HuH-7 (cell line): ENCODE results near the gene EEFSEC.

Source experiments
- DNase-seq: peaks from one replicate; pipeline ENCODE4 v3.0.0; 2011; ENCODE audit warnings: low spot score

Gene EEFSEC

DNA sequence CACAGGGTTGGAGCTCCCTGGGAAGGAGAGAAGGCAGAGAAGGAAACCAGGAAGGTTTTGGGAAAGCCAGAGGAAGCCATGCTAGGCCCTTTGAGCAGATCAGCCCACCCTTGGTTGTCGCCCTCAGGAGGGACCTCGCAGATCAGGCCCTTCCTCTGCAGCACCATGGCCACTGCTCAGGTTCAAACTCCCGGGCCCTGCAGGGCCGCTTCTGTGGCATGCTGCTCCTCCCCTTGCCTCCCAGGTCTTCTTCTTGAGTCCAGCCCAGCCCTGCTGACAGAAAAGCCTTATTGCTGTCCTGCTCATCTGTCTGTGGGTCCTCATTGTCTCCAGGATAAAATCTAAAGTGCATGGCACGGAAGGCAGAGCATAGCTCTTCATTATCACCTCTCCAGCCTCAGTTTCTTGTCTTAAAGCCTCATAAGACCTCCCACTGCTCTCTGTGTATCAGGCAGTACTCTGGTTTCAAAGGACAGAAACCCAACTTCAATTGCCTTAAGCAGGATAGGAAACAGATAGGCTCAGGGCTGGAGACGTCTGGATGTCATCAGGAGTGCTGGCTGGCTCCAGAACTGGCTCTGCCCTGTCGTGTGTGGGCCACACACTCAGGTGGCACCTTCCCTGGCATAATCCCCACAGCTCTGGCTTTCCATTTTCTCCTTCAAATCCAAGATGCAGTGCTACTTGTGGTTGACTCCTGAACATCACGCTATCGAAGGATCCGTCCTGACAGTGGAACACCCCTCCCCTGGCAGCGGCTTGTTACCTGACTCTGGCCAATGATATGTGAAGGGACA is 118.5 kb downstream of the EEFSEC start:
- no peak for DNase-seq

DNA sequence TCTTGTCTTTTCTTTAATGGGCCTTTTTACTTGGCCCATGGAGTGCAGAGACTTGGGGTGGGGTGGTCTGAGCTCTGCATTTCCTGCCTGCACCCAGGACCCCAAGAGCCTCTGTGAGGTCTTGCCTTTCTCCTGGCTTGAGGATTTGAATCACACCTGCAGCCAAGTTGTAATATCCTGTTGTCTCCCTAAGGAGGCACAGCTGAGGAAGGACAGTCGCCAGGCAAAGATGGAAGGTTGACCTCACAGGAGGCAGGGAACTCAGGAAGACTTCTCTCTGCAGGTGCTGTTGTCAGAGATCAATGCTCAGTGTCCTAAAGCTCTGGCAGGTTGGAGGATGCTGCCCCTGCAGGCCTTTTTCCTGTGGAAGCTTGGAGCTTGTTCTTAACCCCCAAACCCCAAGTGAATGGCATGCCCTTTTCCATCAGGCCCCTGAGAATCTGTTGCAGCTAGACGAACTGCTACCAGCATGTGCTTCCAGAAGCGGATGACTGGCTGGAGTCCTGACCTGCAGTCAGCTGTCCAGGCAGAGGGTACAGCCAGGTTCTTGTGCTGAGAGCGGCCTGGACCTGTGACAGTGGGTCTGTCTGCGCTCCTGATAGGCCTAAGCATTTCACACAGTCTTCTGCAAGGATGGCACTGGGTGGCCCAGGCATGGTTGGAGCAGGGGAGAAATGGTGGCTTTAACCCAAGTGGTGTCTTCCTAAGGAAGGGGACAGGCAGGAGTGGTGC is 120.0 kb downstream of the EEFSEC start:
- DNase-seq: no peak

DNA sequence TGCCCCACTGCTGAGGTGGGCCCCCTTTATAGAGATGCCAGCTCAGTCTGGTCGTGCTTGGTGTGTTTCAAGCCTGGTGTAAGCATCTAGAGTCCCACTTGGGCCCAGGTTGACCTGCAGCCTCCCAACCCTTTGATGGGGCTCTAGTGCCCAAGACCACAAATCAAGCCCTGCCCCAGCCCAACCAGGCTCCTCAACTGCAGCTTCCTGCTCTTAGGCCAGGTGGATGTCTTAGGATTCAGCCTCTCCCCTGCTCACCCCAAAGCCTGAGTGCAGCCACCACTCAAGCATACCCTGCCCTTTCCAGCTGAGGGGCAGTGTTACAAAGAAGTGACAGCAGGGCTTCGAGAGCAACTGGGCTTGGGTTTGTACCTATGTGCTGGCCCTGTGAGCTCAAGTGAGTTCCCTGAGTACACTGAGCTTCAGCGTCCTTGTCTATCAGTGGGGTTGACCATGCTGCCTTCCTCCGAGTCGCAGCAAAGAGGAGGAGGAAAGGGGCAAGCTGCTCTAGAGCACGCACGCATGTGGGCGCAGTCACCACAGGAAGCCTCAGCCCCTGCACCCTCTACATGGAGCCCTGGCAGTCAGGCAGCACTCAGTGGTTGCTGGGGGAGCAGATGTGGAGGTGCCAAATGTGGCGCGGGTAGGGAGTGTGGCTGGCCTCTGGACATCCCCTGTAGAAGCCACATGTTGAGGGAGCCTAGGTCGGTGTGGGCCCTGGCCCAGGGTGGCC is 120.7 kb downstream of the EEFSEC start:
- no peak for DNase-seq

DNA sequence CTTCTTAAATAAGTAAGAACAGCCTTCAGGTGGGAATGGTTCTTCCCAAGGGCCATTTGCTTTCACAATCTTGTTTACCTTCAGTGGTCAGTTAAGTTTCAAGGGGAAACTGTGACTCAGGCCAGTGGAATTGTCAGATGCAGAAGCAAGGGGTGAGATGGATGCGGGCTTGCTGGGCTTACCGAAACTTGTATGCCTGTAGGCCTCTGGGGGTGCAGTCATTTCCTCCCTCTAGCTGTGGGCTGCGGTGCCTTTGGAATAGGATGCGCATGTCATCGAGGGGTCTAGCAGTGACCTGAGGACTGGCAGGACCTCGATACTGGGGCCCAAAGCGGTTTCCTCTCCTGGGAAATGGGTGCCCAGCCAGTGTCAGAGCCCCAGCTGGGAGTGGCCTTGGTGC is 121.6 kb downstream of the EEFSEC start:
- no peak for DNase-seq

DNA sequence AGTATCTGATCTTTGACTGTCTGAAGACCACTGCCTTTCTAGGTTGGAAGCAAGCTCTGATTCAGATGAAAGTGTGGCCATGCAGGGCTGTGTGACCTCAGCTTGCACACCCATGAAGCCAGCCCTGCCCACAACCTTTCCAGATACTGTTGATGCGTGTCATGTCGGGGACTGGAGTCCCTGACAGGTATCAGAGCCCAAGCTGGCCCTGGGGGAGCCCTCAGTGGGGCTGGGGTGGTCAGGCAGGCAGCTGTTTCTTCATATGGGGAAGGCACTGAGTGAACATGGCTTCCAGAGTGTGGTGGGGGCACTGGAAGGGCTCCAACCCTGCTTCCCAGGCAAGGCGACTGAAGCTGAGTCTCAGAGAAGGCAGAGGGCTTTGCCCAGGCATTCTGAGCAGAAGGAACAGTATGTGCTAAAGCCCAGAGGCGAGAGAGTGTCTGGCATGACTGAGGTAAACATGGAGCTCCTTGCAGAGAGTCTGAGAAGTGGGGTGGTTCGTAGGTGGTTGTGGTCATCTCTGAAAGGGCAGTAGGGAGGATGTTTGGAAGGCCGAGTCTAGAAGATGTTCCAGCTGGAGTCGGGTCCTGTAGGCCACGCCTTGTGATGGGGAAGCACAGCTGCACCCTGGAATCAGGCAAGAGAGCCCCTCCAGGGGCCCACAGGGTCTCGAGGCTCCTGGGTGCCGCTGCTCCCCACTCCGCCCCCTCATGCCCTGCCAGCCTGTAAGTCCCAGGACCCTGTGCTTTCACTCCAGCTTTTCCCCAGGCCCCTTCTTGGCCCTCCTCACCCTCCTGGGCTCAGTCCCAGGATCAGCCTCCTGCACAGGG is 122.2 kb downstream of the EEFSEC start:
- no peak for DNase-seq

DNA sequence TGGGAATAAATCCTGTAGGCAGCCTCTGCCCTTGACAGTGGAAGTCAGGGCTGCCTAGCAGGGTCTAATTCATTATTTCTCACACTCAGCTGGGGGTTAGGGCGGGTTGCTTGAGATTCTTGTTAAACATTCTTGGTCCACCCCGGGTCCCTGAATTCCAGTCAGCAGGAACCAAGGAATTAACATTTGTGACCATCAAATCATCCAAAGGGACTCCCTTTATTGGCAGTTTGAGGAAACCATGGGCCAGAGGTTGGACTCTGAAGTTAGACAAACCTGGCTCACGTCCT is 122.8 kb downstream of the EEFSEC start:
- no peak for DNase-seq

DNA sequence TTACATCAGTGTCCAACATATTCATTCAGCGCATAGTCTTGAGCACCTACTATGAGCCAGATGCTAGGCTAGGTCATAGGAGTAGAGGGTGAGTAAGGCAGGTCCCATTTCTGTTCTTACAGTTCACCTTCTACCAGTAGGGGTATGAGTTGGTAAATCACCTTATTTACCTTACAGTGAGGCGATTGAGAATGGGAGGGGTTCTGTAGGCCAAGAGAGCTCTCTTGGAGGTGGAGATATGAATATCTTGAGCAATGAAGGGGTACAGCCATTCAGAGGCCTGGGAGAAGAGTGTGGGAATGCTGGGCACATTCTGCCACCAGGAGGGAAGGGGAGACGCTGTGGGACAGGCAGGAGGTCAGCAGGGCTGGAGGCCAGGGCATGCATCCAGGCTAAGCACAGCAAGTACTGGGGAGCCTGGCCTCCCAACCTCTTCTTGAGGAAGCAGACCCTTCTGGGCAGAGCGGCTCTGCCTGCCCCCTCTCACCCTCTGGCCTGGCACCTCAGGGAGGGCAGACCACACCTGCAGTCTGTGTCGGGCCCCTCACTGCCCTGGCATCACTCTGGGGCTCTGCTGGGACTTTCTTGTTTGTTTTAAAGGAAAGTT is 123.4 kb downstream of the EEFSEC start:
- DNase-seq: no peak

DNA sequence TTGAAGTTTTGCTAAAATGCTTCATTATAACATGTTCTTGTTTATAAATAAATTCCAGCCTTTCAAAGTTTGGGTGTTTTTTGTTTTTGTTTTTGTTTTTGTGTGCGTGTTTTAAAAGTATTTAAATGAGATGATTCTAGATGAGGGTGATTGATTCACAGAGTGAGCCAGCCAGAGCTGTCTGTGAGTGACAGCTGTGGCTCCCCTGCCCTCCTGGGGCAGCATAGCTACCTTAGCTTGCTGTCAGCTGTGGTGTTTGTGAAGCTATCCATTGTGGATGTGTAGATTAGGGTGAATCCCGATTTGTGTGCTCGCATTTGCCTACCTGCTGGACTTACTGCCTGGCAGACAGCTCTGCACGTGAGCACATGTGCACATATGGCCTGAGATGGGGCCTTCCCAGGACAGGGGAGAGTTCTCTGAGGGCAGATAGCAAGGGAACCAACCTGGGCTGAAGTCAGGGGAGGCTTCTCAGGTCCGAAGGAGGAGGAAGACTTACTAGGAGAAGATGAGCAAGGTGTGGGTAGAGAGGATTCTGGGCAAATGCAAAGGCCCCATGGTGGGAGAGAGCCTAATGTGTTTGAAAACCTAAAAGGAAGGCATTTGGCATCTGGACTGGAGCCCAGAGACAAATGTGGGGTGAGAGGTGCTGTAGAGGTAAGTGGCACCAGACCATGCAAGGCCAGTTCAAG is 124.2 kb downstream of the EEFSEC start:
- DNase-seq: no peak

DNA sequence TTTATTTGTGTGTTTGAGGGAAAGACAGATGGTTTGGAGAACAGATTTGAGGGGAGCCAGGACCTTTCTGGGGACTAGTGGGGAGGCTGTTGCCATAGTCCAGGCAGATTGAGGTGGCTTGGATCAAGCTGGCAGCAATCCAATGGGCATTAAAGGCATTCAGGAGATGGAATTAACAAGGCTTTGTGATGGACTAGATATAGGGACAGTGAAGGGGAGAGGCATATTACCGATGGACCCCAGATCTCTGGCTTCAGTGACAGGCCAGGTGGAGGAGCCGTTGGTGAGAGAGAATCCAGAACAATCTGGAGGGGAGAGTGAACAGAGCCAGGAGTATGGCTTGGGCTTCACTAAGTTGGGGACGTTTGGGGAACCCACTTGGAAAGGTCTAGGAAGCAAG is 124.8 kb downstream of the EEFSEC start:
- no peak for DNase-seq

DNA sequence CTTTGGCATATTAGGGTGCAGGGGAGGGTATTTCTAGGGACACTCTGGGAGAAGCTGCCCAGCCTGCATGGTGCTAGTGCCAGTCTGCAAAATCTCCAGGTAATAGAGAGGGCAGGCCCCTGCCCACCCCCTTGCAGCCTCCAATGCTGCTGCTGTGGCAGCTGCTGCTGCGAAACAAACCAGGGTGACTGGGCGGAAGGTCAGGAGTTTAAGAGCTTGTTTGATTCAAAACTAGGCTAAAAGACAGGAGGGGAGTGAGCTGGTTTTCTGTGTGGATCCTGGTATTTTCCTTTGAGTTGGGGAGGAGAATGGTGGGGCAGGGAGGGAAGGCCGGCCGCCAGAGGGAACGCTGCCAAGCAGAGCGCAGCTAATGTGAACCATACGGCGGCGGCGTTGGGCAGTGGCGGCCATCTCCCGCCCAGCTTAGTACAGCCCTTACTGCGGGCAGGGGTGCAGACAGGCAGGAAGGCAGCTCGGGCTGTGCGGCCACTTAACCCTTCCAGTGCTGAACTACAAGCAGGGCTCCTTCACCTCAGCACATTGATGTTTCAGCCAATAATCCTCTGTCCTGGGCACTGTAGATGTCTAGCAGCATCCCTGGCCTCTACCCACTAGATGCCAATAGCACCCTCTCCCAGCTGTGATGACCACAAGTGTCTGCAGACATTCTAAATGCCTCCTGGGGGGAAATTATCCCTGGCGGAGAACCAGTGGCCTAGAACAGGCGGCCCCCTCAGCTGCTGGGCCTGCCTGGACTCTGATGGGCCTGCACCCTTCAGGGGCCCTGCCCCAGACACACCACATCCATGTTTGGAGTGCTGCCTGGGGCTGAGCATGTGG is 125.7 kb downstream of the EEFSEC start:
- DNase-seq: no peak

DNA sequence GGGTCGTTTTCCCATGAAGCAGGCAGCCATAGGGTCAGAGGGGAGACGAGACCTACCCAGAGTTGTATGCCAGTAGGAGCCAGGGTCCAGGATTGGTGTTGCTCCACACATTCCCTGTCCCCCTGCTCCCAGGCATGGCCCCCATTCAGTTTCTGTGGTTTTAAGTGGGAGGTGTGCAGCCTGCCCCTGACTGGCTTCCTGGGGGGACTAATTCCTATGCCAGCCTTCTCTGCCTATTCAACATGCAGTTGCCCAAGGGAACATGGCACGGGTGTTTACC is 126.3 kb downstream of the EEFSEC start:
- DNase-seq: no peak

DNA sequence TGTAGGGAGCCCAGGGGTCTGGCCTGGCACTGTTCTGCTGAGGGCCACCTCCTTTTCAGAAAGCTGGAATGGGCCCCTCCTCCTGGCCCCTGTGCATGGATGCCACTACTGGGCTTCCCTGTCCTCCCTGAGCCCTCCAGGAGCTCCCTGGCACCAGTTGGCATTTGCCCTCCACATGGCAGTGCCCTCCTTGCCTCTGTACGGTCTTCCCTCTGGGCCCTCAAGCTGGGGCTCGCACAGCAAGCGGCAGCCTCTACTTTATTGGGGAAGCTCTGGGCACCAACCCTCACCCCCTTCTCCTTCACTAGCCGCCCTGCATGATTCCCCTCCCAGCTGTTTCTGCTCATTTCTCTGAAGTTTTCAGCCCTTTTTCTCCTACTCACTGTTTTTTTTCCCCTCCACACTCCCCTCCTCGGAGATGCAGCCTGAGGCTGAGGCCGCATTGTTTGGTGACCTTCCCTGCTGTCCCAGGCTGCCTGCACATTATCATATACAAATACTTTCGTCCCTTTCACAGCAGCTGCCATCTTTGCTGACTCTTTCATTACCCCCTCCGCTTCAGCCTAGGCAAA is 127.3 kb downstream of the EEFSEC start:
- DNase-seq: no peak

DNA sequence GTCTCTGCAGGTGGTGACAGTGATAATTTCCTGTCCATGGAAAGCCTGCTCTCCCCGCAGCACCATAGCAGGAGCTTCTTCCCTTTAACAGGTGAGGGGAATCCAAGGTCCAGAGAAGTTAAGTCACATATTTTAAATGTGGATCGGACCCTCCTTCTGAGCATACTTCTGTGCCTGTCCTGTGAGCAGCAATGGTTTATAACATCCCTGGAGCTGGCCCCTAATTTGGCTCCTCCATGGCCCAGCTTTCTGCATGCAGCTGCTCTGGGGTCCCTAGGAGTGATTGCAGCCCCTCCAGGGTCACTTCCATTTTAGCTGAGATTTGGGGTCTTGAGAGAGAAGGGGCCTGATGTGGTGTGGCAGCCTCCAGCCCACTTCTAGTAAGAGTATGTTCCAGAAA is 127.8 kb downstream of the EEFSEC start:
- no peak for DNase-seq

DNA sequence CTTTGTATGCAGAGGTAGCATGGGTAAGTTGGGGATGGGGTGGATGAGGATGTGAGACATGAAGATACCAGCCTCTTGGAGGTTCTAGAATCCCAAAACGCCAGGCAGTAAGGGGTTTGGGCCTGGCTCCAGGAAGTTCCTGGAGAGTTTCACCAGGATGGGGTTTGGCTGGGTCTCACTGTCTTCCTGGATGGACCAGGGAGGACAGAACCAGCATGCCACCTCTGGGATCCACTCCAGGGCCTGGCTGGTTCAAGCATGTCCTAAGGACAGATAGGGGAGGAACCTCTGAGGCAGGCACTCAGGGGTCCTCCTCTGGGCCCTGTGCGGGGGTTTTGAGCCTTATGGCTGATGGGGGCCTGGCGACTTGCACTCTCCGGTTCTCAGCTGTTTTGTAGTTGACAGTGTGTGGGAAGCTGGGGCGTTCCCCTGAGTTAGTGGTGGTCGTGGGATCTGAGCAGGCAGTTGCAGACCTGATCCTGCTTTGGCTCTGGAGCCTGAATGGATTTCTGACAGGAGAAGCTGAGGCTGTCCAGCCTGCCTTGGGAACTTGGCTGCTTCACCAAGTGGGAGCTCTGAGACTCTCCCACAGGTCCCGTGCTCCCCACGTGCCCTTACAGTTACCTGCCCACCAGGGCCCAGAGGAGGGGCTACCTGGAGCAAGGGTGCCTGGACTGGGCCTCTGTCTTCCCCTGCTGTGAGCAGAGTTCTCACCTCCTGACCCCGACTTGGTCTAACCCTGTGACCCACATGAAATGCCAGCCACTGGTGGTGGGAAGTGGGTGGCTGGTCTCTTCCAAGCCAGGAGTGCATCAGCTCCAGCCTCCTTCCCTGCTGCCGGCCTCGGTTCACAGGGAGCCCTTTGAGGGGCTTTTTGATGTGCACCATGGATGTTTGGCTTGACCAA is 128.4 kb downstream of the EEFSEC start:
- DNase-seq: no peak

DNA sequence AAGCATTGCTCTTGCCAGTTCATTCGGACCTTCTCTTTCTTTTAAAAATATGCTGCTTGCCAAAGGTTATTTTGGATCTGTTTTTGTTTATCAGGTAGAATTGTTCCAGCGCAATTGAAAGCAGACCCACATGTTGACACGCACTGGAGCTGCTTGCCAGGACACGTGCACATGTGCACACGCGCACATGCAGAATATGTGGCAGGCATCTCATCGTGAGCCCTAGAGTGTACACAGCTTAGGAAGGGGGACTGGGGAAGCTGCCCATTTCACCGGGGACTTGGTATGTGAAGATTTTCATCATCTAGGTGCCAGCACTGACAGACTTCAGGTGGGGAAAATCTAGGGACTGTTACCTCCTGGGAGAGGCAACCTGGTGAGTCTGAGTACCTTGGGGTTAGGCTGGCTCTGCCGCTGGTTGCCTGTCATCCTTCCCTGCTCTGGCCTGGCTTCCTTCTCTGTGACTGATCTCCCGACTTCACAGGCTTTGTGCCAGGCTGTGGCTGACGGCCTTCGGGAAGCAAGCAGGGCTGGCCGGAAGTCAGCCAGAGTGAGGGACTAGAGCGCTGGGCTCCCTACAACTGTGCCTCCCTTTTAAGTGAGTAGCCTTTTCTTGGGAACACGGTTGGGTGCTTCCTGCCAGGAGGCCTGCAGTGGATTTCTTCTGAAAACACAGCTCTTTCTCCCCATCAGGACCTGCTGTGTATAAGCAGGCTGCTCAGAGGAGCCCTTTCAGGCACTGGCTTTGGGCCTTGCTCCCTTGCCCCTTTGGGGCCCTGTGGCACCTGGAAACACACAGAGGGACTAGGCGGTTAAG is 129.3 kb downstream of the EEFSEC start:
- DNase-seq: no peak

DNA sequence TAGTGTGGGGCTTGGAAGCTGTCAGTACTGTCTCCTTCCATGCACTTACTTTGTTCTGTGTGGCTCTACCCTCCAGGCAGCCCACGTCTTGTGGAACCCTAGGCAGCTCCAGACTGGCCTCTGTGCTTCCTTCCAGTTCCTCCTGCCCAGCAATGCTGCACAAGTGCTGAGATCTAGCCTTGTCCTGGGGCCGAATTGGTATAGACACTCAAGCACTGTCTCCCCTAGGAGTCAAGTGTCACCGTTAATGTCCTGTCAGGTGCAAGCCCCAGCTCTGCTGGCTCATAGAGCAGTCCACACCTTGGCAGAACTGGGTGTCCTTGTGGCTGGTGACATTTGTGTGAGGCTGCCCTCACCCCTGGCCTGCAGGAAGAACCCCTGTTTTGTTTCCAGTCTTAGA is 130.1 kb downstream of the EEFSEC start:
- no peak for DNase-seq

DNA sequence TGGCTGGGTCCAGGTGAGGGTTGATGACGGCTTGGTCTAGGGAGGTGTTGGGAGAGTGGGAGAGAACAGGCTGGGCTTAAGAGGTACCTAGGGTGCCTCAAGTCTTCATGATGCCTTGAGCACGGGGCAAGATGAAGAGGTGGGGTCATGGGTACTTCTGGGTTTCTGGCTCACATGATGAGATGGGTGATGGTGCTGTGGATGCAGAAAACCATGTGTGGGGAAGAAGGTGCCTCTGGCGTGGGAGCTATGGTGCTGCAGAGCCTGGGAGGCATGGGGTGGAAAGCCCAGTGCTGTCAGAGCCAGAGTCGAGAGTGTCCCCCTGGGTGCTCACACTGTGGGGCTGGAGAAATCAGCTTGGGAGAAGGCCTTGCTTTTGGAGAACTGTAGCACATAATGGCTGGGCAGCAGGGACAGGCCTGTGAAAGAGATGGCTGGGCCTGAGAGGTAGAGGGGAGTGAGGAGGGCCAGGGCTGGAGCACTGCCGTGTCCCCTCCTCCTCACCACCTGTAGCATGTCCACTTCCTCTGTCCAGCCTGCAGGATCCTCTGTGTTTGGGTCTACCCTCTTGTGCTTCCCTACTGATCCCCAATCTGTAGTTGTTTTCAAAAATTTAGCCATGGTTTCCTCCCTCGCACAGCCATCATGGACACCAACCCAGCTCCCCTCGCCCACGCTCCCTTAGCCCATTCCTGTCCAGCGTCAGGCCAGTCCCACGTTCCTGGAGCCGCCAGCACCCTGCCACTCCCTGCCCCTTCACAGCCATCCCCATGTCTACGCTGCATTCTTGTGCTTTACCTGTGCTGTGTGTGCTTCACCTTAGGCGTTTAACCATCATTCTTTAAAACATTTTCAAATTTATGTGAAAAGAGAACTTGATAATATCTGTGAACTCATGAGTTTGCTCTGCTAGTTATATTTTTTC is 132.0 kb downstream of the EEFSEC start:
- no peak for DNase-seq
